NCI-H2107 treated with DMSO at 0.1 percent for 48 hours (cell line): ENCODE results near the gene DKK1.

Experiments
- DNase-seq: peaks from one replicate; lab custom pipeline; 2025; ENCODE audit not compliant: unreplicated experiment; lab: John Stamatoyannopoulos, UW

Gene DKK1, protein sequence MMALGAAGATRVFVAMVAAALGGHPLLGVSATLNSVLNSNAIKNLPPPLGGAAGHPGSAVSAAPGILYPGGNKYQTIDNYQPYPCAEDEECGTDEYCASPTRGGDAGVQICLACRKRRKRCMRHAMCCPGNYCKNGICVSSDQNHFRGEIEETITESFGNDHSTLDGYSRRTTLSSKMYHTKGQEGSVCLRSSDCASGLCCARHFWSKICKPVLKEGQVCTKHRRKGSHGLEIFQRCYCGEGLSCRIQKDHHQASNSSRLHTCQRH

DNA sequence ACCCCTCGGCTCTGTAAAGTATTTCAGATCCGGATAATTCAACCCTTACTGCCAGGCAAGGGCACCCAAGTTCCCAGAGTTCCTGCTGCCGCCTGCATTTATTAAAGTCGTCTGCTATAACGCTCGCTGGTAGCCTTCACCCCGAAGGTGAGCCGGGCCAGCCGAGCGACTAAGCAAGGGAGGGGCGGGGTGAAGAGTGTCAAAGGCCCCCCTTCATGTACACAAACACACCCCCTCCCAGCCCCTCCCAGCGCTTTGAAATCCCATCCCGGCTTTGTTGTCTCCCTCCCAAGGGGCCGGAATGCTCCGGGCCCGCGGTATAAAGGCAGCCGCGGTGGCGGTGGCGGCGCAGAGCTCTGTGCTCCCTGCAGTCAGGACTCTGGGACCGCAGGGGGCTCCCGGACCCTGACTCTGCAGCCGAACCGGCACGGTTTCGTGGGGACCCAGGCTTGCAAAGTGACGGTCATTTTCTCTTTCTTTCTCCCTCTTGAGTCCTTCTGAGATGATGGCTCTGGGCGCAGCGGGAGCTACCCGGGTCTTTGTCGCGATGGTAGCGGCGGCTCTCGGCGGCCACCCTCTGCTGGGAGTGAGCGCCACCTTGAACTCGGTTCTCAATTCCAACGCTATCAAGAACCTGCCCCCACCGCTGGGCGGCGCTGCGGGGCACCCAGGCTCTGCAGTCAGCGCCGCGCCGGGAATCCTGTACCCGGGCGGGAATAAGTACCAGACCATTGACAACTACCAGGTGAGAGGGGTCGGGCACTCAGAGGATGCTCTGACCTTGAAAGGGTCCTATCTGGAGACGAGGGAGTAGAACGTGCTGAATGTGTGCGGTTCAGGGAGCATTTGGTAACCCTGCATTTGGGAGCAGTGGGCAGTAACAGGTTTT lies at the start of gene DKK1:
TSS of gene DKK1 (plus strand) at position 349 of the 889 bp plus-strand sequence. CDS start at position 503, 154 bp downstream.
- no peak for DNase-seq

- DNase-seq, result no peak
Measured at GRCh38 chr10:52265131-52265926, 48.8 kb upstream of the DKK1 start.

GRCh38 chr10:52266858-52267257 lies 47.2 kb upstream of the DKK1 start:
- DNase-seq, result no peak

- DNase-seq, result no peak
Measured at GRCh38 chr10:52268790-52269189, 45.3 kb upstream of the DKK1 start.

- DNase-seq, result no peak
Measured at GRCh38 chr10:52269233-52269632, 44.8 kb upstream of the DKK1 start.

DNA sequence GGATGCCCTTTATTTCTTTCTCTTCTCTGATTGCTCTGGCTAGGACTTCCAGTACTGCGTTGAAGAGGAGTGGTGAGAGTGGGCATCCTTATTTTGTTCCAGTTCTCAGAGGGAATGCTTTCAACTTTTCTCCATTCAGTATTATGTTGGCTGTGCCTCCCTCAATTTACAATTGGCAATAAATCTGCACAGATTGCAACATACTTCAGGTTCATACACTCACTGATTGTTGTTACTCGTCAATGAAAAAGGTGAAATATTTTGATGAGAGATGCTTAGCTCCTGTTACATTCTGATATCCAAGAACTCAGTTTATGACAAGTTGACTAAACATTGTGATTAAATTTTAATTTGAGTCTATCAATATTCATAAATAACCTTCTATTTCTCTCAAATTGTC lies 37.9 kb upstream of the DKK1 start:
- DNase-seq, result no peak

DNA sequence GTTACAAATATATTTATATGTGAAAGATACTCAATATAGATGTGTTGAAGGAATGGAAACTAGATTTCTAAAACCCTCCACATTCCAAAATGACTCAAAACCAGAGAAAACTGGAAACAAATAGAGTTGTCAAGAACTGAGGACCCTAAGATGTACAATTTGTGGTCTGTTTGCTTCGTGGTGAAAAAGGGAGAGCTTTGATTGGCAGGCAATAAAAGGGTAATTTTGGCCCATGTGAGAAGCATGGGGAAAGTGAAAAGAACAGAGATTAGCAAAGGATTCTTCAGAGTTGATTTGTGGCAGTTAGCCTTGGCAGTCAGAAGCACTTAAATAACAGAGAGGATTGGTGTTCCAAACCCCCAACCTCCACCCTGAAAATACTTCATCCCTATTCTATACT lies 37.1 kb upstream of the DKK1 start:
- DNase-seq, result no peak

DNA sequence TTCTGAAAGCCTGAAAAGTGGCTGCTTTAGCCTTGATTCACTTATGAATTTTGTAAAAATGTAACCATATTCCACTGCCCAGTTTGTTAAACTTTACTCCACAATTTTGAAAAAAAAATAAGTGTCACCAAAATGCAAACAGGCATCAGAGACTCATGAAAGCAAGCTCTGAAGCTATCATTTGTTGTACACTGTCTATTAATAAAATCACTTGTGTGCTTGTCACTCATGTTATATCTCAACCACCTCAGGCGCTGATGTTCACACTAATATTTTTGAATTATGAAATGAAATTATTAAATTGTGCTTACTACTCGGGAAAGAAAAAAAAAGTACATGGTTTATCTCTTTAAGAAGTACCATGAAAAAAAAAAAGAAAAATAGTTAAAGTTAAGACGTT lies 34.5 kb upstream of the DKK1 start:
- no peak for DNase-seq

DNA sequence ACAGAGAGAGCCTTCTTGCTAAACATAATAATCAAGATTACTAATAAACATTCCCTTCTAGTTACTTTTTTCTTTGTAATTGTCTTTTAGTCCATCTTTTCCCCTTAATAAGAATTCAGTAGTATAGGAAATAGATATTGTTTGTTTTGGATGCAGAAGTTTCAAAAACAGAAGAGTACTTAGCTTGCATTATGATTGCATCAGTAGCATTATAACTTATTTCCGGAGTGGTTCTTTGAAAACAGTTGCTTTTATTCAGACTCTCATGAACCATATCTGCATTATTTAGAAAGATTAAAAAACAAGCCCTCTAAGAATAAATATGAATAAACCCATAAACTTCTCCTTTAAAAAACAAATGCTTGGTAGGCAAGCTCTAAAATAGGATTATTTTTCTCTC lies 34.0 kb upstream of the DKK1 start:
- no peak for DNase-seq

- DNase-seq, result no peak
Measured at GRCh38 chr10:52283174-52283573, 30.9 kb upstream of the DKK1 start.

DNA sequence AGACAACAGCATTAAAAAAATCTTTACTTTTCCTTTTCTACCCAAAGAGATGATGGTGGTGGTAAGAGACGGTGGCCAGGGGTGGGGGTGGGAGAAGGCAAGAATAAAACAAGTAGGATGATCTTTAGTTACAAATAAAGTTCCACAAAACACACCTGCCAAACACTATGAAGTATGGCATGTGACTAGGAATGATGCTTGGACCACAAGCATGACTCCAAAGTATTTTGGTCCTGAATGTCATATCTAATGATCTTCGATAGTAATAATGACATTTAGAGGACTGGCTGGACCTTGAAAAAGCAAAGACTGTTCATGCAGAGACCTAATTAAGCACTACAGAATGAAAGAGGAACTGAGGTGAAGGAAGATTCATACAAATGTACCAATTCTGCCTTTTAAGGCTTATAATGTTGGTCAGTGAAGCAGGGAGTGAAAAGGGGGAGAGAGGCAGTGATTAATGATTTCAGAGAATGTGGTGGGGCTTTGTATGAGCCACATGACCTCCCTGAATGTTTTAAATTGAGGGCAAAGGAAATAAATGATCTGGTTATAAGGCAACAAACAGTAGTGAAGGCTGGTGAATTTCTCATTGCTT lies 29.6 kb upstream of the DKK1 start:
- DNase-seq, result no peak

DNA sequence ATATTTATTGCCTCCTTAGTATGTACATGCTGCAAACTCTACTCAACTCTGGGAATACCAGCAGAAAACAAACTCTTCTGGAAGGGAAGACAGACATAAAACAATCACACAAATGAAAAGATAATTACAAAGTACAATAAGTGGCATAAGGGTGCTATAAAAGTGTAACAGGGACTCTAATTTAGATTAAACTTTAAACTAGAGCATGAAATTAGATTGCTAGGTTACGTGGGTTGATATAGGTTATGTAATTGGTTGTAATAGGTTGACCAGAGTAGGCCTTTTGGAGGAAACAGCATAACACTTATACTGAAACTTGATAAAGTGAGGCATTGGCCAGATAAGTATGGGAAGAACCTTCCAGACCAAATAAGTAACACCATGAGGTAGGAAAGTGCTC lies 26.2 kb upstream of the DKK1 start:
- no peak for DNase-seq

DNA sequence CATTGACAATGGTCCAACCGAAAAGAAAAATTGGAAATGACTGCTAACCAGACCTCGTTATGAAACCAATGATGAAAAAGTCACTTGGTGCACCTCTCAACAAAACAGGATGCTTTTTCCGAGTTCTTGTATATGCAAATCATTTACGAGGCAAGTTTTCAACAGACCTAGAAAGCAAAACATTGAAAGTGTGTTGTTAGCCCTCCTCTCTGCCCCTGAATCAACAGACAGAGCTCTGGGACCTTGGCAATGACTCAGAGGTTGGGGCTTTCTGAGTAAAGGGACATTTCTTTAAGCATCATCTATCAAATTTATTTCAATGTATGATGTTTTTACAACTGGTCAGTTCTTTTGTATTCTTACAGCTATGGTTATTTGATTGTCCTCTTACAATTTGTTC lies 16.3 kb upstream of the DKK1 start:
- no peak for DNase-seq

DNA sequence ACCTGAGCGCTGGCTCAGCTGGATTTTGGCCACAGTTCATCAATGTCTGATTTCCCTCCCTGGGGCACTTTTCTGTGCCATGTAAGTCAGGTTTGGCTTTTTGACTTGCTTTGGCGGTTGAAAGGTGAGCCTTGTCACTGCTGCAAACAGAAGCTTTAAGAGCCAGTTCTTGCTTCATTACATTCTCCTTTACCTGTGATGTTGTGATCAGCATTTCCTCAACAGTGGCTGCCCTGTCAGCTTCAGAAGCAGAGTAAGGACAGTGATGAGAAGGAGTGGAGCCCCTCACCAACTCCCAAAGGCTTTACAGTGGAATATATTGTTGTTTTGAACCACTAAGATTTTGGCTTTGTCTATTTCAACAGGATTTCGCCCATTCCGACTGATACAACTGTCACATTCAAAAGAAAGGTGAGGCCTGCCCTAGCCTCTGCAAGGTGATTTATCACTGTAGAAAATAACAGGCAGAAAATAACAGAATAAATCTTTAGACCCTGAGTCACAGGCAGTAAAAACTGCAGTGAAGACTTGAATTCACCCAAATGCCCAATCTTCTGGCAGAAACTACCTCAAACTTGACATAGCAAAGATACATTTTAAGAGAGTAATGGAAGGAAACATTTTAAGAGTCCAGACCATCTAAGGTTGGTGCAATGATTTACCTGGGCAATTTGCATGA lies 13.3 kb upstream of the DKK1 start:
- no peak for DNase-seq

- DNase-seq, result no peak
Measured at GRCh38 chr10:52308251-52309031, 5.6 kb upstream of the DKK1 start.

DNA sequence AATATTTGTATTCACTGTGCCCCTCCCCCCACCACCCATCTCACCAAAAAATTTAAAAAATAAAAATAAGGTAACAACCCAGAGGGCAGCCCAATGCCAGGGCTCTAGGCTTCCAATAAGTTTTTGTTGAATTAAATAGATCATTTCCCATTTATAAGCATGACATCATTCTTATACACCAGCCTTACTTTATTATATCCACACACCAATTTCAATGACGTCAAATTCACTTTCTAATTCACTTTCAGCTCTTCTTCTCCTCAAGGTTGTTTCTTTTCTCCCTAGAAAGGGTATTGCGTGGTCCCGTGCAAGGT lies 1.2 kb upstream of the DKK1 start:
- no peak for DNase-seq

GRCh38 chr10:52313256-52313932 lies 687 bp upstream of the DKK1 start:
- no peak for DNase-seq

DNA sequence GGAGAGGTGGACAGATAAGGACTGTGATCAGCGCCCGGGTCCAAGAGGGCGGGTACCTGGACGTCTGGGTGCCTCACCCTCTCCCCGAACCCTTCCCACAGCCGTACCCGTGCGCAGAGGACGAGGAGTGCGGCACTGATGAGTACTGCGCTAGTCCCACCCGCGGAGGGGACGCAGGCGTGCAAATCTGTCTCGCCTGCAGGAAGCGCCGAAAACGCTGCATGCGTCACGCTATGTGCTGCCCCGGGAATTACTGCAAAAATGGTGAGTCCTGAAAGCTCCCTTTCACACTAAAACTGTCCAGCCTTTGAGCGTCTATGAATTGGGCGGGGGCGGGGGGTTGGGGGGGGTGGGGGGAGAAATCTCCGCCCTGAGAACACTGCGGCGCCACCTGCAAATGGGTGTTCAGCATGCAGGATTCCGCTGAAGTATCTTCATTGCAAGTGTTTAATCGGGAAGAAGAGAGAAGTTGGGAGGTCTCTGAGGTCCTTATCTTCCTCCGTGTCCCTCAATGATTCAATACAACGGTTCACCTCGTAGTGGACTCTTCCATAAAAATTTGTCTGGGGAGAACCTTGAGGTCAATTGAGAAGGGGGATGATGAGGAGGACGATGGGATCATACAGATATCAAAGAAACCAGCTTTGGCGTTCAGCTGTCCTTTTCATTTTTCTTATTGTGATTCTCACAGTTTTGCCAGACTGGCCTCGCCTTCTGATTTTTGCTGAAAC lies 906 bp downstream of the DKK1 start:
- no peak for DNase-seq

DNA sequence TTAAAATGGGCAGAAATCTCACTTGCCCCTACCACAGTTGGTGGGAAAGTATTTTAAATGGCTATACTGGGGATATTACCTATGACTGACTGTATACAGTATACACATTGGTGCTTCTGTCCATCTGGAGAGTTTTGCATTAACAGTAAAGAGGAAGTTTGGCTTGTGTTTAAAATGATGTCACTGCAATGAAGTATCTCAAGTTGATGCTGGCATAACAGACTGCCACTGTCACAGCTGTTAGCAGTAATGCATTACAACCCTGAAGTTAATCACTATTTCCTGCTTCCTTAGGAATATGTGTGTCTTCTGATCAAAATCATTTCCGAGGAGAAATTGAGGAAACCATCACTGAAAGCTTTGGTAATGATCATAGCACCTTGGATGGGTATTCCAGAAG lies 1.9 kb downstream of the DKK1 start:
- no peak for DNase-seq
